DND-41 (cell line): ENCODE data around the gene INPP5A.

Source experiments
- ATAC-seq: fragments of 200-7000 bp; cut with Tn5 transposase; 3 replicates; pipeline ENCODE4 v1.9.1; 2021; ENCODE audit warnings: low read depth; ENCODE audit not compliant: insufficient read depth
- DNase-seq: peaks from one replicate; pipeline ENCODE4 v3.0.0-alpha.2; 2020
- H2AFZ ChIP-seq: 2 replicates; pipeline ENCODE4 v1.6.0; 2012; ENCODE audit warnings: low read depth, low read length
- H3K27ac ChIP-seq: 2 replicates; pipeline ENCODE4 v1.5.1; 2012; ENCODE audit warnings: low read length, inconsistent platforms
- H3K27me3 ChIP-seq: fragments of 200-600 bp; sonication (generic); 2 replicates; pipeline ENCODE4 v1.6.0; 2012; ENCODE audit warnings: low read length, mild to moderate bottlenecking, inconsistent platforms; ENCODE audit not compliant: insufficient read depth, poor library complexity
- H3K36me3 ChIP-seq: 2 replicates; pipeline ENCODE4 v1.5.1; 2012; ENCODE audit warnings: low read length, inconsistent platforms; ENCODE audit not compliant: insufficient read depth
- H3K4me1 ChIP-seq: 2 replicates; pipeline ENCODE4 v1.5.1; 2012; ENCODE audit warnings: mild to moderate bottlenecking, low read length; ENCODE audit not compliant: insufficient read depth
- H3K4me2 ChIP-seq: 2 replicates; pipeline ENCODE4 v1.6.0; 2012; ENCODE audit warnings: mild to moderate bottlenecking, moderate library complexity, low read length, inconsistent platforms; ENCODE audit not compliant: insufficient read depth
- H3K4me3 ChIP-seq, 2 experiments: fragments of 200-600 bp in 1 of 2; shearing (Covaris generic) in 1 of 2; 2 replicates each; pipeline ENCODE4 v1.5.1; 2012 to 2016; ENCODE audit warnings: inconsistent platforms in 2 of 2, low read length in 2 of 2, mild to moderate bottlenecking in 2 of 2, low read depth in 1 of 2, moderate library complexity in 1 of 2
- H3K79me2 ChIP-seq: 2 replicates; pipeline ENCODE4 v1.6.0; 2012; ENCODE audit warnings: low read length, inconsistent platforms; ENCODE audit not compliant: insufficient read depth
- H3K9ac ChIP-seq: 2 replicates; pipeline ENCODE4 v1.6.0; 2012; ENCODE audit warnings: low read depth, mild to moderate bottlenecking, inconsistent platforms, low read length, moderate library complexity
- H3K9me3 ChIP-seq: 2 replicates; pipeline ENCODE4 v1.5.1; 2012; ENCODE audit warnings: low read length, moderate library complexity, mild to moderate bottlenecking, inconsistent platforms; ENCODE audit not compliant: insufficient read depth, severe bottlenecking
- H4K20me1 ChIP-seq: 2 replicates; pipeline ENCODE4 v1.6.0; 2012; ENCODE audit warnings: low read length; ENCODE audit not compliant: insufficient read depth
- EZH2 ChIP-seq: IDR thresholded peaks from 3 replicates; pipeline ENCODE4 v1.6.1; 2012; ENCODE audit warnings: borderline replicate concordance, low read depth, mild to moderate bottlenecking, moderate library complexity, low read length, inconsistent platforms; ENCODE audit not compliant: severe bottlenecking
- TF ChIP-seq, protein P1 (sequence below): IDR thresholded peaks from 2 replicates; pipeline ENCODE4 v1.5.1; 2012; ENCODE audit warnings: borderline replicate concordance, low read length, moderate library complexity, mild to moderate bottlenecking; ENCODE audit not compliant: poor library complexity, severe bottlenecking; ENCODE audit errors: extremely low read depth

Gene INPP5A

DNA sequence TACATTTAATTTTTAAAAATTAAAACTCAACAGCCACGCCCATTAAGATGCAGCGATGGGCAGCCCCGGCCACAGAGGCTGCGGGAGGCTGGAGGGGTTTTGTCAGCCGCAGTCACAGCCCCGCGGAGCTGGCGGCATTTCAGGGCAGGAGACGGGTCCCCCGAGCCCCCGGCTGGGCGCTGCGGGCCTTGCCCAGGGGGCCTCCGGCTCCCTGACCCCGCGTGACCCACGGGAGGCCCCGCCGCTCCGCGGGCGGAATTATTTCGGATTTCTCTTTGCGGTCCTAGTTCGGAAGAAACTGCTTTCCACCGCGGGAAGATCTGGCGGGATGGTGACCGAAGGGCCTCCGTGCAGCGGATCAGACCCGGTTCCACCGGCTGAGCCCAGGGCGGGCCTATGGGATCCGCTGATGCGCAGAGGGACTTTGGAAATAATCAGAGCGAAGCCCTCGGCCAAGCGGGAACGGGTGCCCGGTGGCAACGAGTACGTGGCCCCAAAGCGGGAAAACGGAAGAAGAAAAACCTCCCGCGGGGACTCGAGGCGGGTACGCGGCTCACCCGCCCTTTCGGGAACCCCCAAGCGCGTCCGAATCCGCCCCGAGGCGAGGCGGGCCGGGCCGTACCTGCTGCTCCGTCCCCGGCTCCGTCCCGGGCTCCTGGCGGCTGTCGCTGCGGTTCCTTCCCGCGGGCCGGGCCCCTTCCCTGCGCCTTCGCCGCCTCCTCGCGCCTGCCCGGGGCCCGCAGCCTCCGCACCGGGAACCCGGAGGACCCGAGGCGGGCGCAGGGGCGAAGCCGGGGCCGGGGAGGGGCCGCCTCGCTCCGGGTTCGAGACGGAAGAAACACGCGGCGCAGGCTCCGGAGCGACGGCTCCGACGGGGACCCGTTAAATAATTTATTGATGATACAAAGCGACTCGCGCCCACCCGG is 246.6 kb downstream of the INPP5A start:
- H3K27ac ChIP-seq = no peak overlapping the region
- no peaks in the 10 kb centered on the region for H3K4me1 ChIP-seq
- H3K4me2 ChIP-seq = no peak overlapping the region
- no peaks in the 10 kb centered on the region for H3K79me2 ChIP-seq
- H3K9me3 ChIP-seq = peaks cover 22% of the 10 kb centered on the region
- H3K9ac ChIP-seq = no peak overlapping the region
- no peaks in the 10 kb centered on the region for H4K20me1 ChIP-seq
- peaks cover 33% of the 10 kb centered on the region for H3K36me3 ChIP-seq
- H2AFZ ChIP-seq = no peak overlapping the region
- TF ChIP-seq, protein P1, sequence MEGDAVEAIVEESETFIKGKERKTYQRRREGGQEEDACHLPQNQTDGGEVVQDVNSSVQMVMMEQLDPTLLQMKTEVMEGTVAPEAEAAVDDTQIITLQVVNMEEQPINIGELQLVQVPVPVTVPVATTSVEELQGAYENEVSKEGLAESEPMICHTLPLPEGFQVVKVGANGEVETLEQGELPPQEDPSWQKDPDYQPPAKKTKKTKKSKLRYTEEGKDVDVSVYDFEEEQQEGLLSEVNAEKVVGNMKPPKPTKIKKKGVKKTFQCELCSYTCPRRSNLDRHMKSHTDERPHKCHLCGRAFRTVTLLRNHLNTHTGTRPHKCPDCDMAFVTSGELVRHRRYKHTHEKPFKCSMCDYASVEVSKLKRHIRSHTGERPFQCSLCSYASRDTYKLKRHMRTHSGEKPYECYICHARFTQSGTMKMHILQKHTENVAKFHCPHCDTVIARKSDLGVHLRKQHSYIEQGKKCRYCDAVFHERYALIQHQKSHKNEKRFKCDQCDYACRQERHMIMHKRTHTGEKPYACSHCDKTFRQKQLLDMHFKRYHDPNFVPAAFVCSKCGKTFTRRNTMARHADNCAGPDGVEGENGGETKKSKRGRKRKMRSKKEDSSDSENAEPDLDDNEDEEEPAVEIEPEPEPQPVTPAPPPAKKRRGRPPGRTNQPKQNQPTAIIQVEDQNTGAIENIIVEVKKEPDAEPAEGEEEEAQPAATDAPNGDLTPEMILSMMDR = no peak
- no peak for TF ChIP-seq EZH2
- no peaks in the 10 kb centered on the region for H3K27me3 ChIP-seq
- no peak overlapping the region for H3K4me3 ChIP-seq
- DNase-seq = no peak
- no peak for ATAC-seq

DNA sequence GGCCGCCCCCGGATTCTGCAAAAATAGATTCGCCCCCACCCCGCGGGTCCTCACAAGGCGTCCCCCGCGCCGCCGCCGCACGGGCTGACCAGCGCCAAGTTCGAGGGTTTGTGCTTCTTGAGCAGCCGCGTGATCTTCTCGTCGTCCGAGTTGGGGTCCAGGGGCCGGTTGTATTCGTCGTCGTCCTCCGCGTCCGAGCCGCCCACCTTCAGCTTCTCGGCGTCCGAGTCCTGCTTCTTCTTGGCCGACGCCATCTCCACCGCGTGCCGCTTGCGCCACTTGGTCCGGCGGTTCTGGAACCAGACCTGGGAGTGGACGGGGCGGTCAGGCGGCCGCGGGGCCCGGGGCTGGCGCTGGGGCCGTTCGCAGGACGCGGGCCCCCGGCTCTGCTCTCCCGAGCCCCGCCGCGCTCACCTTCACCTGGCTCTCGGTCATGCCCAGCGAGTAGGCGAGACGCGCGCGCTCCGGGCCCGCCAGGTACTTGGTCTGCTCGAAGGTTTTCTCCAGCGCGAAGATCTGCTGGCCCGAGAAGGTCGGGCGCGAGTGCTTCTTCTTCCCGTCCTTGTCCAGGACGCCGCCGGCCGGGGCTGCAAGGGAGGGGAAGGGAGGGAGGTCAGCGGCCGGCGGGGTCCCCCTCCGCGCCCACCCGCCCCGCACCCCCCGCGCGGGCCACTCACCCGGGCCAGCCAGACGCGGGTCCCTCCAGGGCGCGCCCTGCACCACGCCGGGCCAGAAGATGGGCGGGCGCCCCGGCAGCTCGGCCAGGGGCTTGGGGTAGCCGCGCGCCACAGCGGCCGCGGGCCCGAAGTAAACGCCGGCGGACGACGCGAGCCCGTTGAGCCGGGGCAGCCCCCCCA is 247.5 kb downstream of the INPP5A start:
- peaks cover 22% of the 10 kb centered on the region for H3K9me3 ChIP-seq
- no peak for DNase-seq

DNA sequence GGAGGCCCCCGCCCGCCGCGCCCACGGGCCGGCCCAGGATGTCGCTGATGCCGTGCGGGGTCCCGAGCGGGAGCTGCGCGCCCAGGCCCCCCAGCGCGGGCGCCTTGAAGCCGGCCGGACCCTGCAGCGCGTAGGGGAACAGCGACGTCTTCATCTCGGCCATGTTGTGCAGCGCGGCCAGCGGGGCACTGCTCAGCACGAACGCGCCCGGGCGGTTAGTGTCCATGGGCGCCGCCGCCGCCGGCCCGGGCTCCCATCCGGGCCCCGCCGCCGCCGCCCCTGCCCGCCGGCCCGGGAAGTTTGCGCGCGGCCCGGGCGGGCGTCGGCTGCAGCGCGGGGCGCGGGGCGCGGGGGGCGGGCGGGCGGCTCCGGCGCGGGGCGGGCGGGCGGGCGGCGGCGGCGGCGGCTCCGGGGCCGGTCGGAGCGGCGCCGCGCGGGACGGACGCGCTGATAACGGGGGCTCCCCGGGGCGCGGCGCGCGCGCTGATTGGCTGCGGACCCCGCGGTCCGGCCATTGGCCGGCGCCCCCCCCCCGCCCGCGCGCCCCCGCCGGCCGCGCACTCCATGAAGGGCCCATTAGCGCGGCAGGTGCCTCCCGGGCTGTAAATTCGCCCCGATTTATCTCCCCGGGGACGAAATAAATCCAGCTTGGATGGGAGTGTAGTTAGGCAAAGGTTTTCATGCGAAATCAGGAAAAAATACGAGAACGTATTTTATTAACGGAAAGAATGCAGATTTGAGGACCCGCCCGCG is 248.3 kb downstream of the INPP5A start, which contains the start of gene NKX6-2:
Gene NKX6-2 (minus strand): TSS at position 425 of the 753 bp plus-strand sequence. CDS start 199 bp downstream, at position 226.
- ATAC-seq = no peak
- H3K4me2 ChIP-seq = no peak within 1 kb of the TSS
- no peak within 1 kb of the TSS for H2AFZ ChIP-seq
- no peak within 1 kb of the TSS for H3K4me3 ChIP-seq
- peaks cover 25% of the 10 kb centered on the region for H3K36me3 ChIP-seq
- no peaks in the 10 kb centered on the region for H3K27me3 ChIP-seq
- no peaks in the 10 kb centered on the region for H3K79me2 ChIP-seq
- TF ChIP-seq EZH2 = no peak
- TF ChIP-seq, protein P1 = no peak
- no peak for DNase-seq
- no peaks in the 10 kb centered on the region for H4K20me1 ChIP-seq
- peaks cover 22% of the 10 kb centered on the region for H3K9me3 ChIP-seq
- H3K9ac ChIP-seq = no peak within 1 kb of the TSS
- no peaks in the 10 kb centered on the region for H3K4me1 ChIP-seq
- H3K27ac ChIP-seq = no peak within 1 kb of the TSS

More for the DNA sequence above, 247.5 kb downstream of the INPP5A start:
- Histone ChIP-seq H3K4me1 (no peaks in the 10 kb centered on the region), H3K27me3 (no peaks in the 10 kb centered on the region), H3K4me2 (no peak overlapping the region), H4K20me1 (no peaks in the 10 kb centered on the region), H3K4me3 (no peak overlapping the region), H3K36me3 (peaks cover 31% of the 10 kb centered on the region), H3K27ac (no peak overlapping the region), H3K79me2 (no peaks in the 10 kb centered on the region), H3K9ac (no peak overlapping the region), H2AFZ (no peak overlapping the region)
- TF ChIP-seq EZH2 = no peak
- TF ChIP-seq, protein P1 = no peak
- ATAC-seq = no peak
